ENCODE results near the gene MS4A13.
"Not testable (repeated sequence)": the region's sequence is repeated elsewhere in the genome, so short reads cannot be mapped to it uniquely, and the experiment has no call there.

Gene MS4A13

DNA sequence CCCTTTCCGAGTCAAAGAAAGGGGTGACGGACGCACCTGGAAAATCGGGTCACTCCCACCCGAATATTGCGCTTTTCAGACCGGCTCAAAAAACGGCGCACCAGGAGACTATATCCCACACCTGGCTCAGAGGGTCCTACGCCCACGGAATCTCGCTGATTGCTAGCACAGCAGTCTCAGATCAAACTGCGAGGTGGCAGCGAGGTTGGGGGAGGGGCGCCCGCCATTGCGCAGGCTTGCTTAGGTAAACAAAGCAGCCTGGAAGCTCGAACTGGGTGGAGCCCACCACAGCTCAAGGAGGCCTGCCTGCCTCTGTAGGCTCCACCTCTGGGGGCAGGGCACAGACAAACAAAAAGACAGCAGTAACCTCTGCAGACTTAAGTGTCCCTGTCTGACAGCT is 17.2 kb downstream of the MS4A13 start:
- DNase-seq: not testable (repeated sequence)

DNA sequence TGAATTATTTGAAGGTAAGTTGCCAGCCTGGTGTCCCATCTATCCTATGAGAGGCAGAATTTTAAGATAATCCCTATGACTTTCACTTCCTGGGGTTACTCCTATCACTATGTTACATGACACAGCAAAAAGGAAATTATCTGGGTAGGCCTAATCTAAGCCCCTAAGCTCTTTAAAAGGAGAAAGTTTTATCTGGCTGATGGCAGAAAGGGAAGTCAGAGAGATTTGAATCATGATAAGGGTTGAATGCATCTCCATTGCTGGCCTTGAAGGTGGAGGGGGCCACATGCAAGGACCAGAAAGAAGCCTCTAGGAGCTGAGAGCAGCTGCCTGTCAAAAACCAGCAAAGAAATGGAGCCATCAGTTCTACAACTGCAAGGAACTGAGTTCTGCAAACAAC is 23.4 kb downstream of the MS4A13 start:
- DNase-seq: not testable (repeated sequence)

- DNase-seq: no peak
Observed at GRCh38 chr11:60544077-60544476, 28.9 kb downstream of the MS4A13 start.

DNA sequence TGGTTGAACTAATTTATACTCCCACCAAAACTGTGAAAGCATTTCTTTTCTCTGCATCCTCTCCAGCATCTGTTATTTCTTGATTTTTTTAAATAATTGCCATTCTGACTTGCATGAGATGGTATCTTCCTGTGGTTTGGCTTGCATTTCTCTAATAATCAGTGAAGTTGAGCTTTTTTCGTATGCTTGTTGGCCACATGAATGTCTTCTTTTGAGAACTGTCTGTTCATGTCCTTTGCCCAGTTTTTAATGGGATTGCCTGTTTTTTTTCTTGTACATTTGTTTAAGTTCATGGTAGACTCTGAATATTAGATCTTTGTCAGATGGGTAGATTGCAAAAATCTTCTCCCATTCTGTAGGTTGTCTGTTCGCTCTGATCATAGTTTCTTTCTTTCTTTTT is 46.1 kb downstream of the MS4A13 start:
- DNase-seq: no peak

DNA sequence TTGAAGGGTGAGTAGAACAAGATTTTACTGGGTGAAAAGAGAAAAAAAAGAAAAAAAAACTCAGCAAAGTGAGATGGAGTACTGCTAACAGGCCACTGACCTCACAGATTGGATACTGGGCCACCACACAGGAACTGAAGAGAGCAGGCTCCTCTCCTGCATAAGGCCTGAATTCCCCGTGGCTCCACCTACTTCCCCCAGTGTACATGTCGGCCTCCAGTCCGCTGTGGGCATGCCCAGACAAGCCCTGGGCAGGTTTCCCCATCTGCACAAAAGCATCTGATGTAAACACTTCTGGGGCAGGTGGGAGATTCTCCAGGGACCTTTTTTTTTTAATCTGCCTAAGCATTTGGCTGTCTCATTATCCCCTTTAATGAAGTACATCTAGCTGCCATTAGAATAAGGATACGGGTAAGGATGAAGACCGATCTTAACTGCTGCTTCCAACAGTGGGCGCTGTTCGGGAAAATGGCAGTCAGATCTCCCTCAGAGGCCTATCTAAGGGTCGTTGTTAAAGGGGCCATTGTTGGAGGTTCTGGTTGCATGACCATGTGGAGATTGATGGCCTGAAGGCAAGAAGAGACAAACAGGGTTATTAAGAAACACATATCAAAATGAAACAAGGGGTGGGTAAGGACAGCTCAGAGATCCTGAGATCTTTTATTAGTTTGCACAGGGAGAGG is 48.5 kb downstream of the MS4A13 start:
- DNase-seq: no peak

GRCh38 chr11:60566776-60567175 is 51.6 kb downstream of the MS4A13 start:
- DNase-seq: no peak

GRCh38 chr11:60570970-60571369 is 55.8 kb downstream of the MS4A13 start:
- no peak for DNase-seq

DNA sequence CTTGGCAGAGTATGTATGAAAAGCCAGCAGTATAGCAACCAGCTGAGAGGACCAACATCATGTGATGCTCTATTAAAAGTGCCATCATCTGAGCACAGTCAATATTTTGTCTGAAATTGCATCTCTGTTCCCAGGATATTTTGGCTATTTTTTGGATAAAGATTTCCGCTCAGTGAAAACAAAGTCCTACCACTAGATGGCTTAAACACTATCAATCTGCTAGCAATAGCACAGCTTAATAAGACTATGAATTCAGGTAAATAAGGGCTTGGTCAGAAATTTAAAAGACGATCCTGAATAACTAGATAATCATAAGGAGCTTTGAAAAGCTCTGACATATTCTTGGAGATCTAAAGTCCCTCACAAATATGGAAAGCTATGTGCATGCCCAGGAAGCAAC is 74.4 kb downstream of the MS4A13 start:
- DNase-seq: no peak
